ENCODE measurements around the gene SETD1A.

Gene SETD1A

DNA sequence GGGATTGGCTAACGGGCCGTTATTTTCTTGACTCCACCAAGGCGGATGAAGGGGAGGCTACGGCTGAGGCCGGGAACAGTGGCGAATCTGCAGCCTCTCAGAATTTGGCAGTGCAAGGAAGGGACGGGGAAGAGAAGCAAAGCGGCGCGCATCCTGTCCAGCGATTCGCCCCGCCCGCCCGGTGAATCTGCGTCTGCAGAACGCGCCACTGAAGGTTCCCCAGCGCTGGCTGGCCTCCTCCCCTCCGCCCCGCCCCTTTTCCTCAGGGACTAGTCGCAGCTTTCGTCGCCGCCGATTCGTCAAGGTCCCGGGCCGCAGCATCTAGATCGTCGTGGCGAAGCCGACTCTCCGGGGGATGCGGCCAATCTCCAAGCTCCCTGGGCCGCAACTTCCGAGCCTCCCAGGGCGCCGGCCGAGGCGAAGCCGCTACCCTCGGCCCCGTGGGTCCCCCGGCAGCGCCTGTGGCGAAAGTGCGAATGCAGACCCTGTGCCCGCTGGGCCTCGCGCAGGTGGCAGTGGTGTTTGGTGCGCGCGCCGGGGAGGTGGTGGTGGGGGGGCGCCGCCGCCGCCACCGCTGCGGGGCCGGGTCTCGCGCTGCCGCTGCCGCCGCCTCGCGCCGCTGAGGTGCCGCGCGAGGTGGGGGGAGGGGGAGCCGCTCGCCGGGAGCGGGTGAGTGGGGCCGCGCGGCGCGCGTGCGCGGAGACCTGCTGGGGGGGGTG lies at the start of gene SETD1A:
SETD1A (plus strand) TSS at position 299 of the 719 bp plus-strand sequence. CDS start 978 bp downstream, outside the sequence.
- peak; percentile 96 for DNase-seq

DNA sequence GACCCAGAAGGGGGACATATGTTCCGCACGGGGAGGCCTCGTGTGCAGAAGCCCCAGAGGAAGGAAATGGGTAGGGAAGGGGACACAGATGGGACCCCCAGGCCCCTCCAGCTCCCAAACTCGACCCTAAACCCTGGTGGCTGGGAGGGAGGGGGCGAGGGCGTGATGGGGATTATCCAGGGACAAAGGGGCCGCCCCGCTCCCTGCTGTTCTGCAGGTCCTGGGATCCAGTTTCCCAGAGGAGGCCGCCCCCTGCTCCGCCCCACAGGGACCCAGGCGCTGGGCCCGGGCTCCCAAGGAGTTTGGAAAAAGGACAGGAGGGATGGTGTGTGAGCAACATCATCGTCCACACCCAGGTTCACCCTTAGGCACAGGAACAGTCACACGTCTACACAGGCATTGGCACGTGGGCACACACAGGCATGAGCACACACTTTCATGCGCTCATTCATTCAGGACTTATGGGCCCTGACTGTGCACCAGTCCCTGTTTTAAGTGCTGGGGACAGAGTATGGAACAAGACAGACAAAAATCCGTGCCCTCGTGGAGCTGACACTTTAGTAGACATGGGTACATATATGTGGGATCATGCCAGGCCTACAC lies 47.0 kb upstream of the SETD1A start:
- no peak for DNase-seq

DNA sequence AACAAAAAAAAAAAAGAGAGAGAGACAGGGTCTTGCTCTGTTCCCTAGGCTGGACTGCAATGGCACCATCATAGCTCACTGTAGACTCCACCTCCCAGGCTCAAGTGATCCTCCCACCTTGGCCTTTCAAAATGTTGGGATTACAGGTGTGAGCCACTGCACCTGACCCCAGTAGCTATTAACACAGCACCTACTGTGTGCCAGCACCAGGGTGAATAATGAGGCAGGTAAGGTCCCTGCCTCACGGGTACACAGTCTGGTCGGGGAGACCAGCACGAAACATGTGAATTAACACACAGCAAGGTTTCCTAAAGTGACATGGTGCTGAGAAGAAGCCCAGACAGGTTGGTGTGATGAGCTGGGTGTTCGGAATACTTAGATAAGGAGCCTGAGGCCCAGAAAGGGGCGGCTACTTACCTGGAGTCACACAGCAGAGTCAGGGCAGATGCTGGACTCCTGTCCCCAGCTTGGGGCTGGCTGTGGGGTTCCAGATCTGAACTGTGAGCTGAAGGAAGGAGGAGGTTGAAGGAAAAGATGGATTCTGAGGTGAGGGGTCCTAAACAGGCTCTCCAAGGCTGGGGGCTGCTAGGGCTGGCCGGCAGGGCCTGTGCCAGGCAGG lies 44.7 kb upstream of the SETD1A start:
- DNase-seq: no peak

DNA sequence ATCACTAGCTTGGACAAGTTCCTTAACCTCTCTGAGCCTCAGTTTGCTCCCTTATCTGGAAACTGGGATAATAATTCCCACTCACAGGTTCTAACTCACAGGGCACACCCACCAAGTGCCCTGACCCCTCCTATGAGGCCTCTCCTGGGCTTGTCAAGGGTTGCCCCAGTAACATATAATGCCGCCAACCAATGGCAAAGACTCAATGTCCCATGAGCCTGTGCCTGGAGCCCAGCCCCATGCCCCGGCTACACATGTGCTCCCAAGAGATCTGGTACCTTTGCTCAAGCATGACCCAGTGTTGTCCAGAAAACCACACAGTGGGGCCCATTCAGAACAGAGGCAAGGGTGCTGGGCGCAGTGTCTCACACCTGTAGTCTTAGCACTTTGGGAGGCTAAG lies 42.7 kb upstream of the SETD1A start:
- no peak for DNase-seq

DNA sequence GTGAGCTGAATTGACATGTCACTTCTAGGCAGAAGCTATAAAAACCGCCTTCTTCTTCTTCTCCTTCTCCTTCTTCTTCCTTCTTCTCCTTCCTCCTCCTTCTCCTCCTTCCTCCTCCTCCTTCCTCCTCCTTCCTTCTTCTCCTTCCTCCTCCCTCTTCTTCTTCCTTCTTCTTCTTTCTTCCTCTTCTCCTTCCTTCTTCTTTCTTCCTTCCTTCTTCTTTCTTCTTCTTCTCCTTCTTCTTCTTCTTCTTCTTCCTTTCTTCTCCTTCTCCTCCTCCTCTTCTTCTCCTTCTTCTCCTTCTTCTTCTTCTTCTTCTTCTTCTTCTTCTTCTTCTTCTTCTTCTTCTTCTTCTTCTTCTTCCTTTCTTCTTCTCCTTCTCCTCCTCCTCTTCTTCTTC lies 38.9 kb upstream of the SETD1A start:
- no peak for DNase-seq

DNA sequence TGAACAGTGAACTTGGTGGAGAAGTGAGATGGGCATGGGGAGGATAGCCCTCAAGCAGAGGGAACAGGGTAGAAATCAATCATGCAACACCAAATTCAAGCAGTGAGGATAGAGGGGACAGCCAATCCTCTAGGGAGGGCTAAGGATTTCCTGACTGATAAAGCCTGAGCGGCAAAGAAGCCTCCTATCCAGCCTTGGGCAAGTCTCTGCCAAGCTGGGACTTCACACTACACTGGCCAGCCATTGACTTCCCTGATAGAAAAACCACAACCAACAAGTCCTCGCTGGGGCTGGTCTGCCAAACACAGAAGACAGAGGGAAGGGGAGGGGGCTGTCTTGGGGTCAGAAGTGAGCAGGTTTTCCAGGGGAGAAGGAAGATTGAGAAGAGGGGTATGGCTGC lies 36.7 kb upstream of the SETD1A start:
- no peak for DNase-seq

DNA sequence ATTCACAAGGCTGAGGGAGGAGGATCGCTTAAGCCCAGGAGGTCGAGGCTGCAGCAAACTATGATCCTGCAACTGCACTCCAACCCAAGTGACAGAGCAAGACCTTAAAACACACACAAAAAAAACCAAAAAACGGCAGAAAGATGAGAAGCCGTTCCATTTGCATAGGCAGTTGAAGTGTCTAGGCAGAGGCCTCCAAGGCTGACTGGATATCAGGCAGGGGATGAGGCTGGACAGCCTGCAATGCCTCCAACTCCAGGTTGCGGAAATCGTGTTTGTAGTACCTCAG lies 36.2 kb upstream of the SETD1A start:
- no peak for DNase-seq

DNA sequence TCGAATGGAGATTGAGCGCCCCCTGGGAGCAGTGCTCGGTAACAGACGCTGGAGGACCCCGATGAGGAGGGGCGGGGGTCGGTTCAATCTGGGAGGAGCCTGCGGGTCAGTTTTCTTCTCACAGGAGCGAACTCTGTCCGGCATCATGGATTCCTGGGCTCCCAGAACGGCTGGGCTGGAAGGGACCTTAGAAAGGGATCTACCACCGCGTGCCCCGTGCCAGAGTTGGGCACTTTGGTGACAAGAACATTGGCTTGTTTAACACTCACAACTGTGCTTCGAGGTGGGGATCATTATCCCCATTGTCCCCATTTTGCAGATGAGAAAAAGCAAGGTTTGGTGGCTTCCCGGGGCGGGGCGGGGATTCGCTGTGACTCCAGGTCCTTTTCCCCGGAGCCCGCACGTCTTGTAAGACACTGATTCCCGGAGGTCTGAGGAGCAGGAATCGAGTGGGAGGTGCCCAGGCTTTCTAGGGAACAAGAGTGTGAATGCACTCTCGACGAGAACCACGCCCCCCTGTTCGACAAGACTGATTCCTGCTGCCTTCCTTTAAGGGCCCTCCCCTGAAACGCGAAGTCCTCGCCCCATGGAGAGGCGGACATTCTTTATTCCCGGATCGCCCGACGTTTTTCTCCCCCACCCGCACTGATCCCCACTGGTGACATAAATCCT lies 35.7 kb upstream of the SETD1A start:
- DNase-seq: peak; percentile 85

DNA sequence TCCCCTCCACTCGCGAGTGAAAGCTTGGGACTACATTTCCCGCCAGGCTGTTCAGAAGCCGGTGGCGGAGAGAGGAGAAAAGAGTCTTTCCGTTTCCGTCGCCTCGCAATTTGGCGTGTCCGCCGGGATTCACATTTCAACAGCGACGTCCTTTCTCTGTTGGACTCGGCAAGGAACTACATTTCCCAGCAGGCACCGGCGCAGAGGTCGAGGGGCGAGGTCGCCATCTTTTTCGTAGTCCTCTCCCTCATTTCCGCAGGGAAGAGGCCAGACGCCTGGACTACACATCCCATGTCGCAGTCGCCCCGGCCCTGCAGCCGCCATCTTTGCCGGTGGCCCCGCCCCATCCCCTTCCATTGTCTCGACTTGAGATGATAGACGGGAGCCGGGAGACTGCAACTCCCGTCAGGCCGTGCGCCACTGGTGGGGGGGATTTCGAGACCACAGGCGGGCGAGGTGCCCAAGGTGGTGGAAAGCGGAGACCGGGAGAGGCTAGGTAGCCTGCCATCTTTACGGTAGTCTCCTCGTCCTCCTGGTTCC lies 35.1 kb upstream of the SETD1A start:
- DNase-seq: peak; percentile 100

DNA sequence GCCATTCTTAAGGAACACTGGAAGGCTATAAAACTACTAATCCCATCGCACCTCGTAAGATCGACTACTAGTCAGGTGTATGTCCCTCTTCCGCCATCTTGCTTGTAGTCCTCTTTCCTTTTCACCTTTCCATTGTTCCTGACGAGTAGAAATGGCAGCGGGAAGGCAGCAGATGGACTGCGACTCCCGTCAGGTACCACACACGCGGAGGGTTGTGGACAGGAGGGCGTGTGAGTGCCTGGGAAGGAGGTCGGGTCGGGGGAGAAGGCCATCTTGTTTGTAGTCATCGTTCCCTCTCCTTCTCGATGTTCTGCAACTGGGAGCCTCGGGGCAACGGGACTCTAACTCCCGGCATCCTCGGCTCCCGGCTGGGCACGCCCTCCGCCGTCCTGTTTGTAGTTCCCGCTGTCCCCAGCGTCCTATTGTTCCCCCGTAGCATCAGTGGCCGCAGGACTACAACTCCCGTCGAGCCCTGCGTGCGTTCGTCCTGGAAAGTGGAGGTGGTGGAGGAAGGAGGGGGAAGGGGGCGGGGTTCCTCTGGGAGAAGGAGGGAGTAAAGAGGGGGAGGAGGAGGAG lies 34.5 kb upstream of the SETD1A start:
- peak; percentile 98 for DNase-seq

DNA sequence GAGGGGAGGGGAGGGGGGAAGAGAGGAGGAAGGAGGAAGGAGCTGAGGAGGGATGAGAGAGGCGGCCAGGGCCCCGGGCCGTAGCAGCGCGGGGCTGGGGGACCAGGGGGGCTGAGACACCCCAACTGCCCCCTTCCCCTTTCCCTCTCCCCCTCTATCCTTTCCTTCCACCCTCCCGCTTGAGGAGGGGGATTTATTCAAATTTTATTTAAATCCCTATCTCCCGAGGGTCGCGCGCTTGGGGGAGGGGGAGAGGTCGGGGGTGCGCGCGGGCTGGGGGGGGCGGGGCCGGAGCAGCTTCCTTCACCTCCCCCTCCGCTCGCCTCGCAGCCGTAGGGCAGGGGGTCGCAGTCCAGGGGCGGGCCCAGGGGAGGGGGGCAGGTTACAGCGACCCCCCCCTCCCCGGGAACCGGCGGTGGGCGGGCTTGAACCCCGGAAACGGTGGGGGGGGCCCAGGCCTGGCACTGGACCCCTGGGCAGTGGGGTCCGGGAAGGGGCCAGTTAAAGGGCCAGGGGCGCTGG lies 33.9 kb upstream of the SETD1A start, which contains the start of gene FBXL19:
FBXL19 (plus strand) TSS at position 19 of the 522 bp plus-strand sequence. CDS start 2,183 bp downstream, outside the sequence.
- DNase-seq: no peak

DNA sequence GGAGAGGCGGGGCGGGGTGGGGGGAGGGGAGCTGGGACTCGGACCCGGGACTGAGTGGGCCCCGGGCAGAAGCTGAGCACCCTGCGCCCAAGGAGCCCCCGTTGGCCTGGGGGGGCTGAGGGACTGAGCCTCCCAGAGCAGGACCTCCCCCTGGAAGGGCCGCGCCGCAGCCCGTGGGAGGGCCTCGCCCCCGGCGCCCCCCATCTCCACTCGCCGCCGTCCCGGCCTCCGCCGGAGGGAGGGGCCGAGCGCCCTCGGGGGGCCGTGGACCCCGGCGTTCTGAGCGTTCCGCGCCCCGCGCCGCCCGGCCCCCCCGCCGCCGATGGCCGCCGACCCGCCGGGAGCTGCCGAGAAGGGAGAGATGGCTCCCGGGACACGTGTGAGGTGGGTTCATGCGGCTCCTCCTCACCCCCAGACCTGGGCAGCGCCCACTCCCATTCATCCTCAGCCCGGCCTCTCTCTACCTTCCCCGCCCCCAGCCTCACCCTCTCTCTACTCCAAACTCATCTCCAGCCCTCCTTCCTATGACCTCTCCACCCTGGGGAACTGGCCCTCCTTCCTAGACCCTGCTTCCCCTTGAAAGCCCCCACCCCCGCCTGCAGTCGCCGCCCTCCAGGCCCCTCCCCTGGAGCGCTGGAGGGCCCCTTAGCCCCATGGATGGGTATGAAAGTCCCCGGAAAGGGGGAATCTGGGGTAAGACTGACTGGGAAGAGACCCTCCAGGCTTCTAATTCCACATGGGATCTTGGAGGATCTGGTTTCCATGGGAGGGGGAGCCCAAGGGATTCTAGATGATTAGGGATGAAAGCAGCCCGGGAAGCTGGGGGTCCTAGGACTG lies 33.3 kb upstream of the SETD1A start:
- no peak for DNase-seq

DNA sequence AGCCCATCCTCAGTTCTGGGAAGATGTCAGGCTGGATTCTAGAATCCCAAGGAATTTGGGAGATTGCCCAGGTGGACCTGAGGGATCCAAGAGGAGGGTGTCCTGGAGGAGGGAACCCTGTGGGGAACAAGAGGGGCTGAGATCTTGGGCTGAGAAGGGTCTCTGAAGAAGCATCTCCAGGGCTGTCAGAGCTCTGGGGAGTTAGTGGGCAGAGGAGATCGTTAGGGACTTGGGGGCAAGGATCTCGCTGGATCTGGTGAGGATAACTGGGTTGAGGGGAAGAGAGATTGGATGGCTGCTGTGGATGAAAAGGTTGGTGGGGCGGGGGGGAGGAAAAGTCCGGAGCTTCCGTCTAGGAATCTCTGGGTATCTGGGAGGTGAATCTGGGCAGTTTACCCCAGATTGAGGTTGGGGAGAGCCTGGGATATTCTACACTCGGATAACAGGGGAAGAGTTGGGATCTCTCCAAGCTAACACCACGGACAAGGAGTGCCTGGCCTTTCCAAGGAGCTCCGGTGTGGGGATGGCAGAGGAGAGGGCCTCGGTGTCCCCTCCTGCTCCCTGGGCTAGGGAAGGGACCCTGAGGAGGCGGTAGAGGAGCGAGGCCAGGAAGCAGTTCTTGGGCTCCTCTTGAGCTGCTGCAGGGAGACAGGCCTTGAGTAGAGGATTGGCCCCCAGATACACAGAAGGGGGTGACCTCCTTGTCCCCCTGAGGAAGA lies 32.5 kb upstream of the SETD1A start:
- DNase-seq: no peak

DNA sequence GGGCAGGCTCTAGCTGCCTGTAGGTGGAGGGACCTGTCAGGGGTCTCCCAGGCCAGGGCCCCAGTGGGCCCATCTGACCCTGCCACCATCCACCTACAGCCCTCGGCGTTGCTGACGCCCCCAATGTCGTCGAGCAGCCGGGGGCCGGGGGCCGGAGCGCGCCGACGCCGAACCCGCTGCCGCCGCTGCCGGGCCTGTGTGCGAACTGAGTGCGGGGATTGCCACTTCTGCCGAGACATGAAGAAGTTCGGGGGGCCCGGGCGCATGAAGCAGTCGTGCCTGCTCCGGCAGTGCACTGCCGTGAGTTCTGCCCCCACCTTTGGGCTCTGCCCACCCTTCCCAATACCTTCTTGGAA lies 31.9 kb upstream of the SETD1A start:
- DNase-seq: no peak

DNA sequence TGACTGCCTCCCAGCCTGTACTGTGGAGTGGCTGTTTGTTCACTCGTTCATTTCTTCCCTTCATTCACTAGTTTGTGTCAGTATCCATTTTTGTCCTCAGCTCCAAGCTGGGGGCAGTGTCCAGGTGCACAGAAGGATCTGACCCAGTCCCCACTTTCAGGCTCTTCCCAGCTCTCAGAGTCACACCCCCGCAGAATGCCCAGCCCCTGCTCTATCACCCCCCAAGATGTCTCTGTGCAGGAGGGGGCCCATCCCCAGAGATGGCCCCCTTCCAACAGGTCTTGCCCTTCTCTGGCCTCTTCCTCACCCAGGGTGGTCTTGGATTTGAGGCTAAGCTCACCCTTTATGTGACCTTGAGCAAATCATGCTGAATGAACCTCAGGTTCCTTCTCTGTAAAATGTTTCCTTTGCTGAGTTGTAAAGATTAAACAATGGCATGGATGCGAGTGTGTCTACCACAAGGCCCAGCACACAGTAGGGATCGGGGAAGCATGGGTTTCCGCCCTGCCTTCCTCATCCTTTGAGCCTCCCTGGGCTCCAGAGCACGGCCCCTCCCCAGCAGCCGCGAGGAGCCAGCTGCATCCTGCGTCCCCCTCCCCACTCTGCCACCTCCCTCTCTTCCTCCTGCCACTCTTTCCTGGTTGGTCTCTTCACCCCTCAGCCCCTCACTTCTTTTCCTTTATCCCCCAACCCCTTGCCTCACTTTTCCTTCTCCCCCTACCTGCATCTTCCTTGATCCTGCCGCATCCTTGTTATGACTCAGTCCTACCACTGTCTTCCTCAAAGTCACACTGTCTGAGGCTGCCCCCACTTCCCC lies 31.4 kb upstream of the SETD1A start:
- no peak for DNase-seq

DNA sequence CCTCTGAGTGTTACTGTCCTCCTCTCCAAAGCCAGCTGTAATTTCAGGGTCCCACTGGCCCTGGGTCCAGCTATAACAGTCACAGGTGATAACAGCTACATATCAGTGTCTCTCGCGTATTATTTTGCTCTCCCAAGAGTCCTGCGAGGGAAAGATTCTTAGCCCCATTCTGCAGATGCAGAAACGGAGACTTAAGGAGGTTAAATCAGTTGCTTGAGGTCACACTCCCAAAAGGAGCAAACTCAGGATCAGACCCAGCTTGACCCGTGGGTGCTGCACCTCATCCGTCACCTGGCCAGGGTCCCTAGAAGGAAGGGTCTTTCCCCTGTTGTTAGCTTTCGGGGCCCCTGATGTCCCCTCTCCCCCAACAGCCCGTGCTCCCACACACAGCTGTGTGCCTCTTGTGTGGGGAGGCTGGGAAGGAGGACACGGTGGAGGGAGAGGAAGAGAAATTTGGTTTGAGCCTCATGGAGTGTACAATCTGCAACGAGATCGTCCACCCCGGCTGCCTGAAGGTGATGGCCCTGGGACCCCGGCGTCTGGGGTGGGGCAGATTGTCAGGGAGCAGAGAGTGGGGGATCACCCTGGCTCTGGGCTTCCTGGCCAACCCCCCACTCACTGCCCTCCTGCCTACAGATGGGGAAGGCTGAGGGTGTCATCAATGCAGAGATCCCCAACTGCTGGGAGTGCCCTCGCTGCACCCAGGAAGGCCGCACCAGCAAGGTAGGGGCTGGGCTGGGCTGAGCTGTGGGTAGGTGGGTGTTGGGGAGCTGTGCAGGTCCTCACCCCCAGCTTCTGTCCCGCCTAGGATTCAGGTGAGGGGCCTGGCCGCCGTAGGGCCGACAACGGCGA lies 30.4 kb upstream of the SETD1A start:
- DNase-seq: no peak

DNA sequence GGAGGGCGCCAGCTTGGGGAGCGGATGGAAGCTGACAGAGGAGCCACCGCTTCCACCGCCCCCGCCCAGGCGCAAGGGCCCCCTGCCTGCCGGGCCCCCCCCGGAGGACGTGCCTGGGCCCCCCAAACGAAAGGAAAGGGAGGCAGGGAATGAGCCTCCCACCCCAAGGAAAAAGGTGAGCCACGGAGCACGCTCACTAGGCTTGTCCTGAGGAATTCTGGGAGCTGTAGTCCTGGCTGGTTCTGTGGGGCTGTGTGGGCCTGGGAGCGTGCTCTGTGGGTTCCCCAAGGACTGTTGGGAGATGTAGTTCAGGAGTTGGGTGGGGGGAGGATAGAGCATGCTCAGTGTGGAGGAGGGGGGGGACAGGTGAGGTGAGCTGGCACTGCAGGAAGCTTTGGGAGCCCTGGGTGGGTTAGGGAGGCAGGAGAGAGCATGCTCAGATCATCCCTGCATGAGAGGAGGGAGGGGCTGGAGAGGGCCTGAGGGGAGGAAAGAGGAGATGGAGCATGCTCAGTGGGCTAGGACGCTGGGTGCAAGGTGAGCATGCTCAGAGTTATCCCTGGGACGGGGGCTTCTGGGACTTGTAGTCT lies 29.7 kb upstream of the SETD1A start:
- DNase-seq: peak; percentile 45

DNA sequence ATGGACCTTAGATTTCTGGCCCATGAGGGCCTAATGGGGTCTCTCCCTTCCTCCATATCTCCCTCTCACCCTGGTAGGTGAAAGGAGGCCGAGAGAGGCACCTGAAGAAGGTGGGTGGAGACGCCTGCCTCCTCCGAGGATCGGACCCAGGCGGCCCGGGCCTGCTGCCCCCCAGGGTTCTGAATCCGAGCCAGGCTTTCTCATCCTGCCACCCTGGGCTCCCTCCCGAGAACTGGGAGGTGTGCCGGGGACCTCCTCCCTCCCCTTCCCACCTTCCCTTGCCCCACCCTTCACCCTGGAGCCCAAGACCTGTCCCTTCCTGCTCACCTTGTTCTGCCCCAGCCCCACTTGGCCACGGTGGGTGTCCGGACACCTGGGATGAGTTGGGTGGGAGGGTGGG lies 29.2 kb upstream of the SETD1A start:
- DNase-seq: no peak

DNA sequence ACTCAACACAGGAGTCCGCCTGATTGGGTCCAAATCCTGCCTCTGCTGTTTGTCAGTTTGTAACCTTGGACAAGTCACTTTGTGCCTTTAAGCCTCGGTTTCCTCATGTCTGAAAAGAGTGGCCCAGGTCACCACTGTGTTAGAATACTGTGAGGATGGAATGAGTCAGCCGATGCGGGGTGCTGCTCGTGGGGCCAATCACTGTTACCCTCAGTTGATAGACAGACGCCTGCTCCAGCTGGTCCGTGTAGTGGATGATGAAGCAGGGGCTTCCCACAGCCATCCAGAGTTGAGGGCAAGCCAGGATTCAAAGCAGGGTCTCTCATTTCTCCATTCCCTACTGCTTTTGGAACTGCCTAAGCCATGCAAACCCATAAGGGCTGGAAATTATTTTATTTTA lies 28.4 kb upstream of the SETD1A start:
- DNase-seq: no peak

All from CD4-positive, alpha-beta T cell treated with Interferon gamma for 1 hour (primary cell).